Stimulated activated CD8-positive, alpha-beta memory T cell treated with anti-CD3 and anti-CD28 coated beads, Interleukin-12 subunit alpha, Interleukin-12 subunit beta, amount 100 ng/mL, for 1 hour (primary cell): ENCODE measurements around the gene CATSPER2.
"Not testable (repeated sequence)": the region's sequence is repeated elsewhere in the genome, so short reads cannot be mapped to it uniquely, and the experiment has no call there.

Experiments
- DNase-seq: peaks from one replicate; pipeline ENCODE4 v3.0.0-alpha.2; 2020; ENCODE audit warnings: low read depth

Gene CATSPER2

DNA sequence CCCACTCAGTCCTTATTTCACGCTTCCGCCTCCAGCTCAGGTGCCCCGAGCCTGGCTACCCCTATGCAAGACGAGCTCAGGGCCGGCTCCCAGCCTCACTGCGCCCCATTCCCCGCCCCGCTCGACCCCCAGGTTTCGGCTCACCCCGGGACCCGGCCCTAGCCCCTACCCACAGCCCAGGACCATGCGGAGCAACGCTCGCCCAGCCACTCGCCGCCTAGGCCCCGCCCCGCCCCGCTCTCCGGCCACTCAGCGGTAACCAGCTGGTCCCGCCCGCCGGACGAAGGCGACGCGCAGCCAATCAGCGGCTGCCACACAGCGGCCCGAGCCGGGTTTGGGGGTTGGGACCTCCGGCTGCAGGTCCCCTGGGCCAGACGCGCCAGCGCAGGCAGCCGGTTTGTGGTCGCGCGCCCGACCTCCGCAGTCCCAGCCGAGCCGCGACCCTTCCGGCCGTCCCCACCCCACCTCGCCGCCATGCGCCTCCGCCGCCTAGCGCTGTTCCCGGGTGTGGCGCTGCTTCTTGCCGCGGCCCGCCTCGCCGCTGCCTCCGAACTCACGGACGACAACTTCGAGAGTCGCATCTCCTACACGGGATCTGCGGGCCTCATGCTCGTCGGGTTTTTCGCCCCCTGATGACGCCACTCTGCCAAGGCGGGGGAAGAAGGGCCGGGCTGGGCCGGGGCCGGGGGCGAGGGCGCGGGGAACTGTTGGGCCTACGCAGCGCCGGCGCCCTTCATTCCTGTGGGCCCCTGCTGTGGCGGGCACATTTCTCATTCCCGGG is at the start of gene CATSPER2:
Gene CATSPER2 (minus strand): TSS at position 196 of the 781 bp plus-strand sequence. CDS start 783 bp downstream, outside the sequence.
- no peak for DNase-seq

- not testable (repeated sequence) for DNase-seq
These were observed 44.7 kb upstream of the CATSPER2 start, which contains the start of gene CKMT1A for GRCh38 chr15:43693148-43694022. CKMT1A (plus strand) TSS chr15:43693859; CDS start chr15:43694051, 192 bp downstream.

DNA sequence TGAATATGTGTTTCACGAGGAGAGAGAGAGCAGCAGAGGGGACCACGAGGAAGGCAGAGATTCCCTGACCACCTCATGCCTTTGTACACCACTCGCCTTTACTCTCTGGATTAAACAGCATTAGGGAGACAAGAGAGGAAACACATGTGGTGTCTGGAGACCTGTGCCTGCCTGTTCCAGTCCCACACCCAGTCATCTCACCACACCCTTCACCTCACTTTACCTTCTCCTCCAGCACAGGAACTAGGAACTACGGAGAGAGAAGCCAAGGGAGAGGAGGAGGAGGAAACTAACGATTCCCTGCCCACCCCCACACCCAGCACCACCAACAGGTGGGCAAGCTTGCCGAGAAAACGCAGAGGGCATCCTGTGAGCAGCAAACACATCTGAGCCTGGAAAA is 44.0 kb upstream of the CATSPER2 start:
- not testable (repeated sequence) for DNase-seq

GRCh38 chr15:43689604-43690301 is 41.1 kb upstream of the CATSPER2 start:
- not testable (repeated sequence) for DNase-seq

GRCh38 chr15:43674175-43674574 is 25.5 kb upstream of the CATSPER2 start:
- DNase-seq = not testable (repeated sequence)

GRCh38 chr15:43666177-43666576 is 17.5 kb upstream of the CATSPER2 start:
- not testable (repeated sequence) for DNase-seq

DNA sequence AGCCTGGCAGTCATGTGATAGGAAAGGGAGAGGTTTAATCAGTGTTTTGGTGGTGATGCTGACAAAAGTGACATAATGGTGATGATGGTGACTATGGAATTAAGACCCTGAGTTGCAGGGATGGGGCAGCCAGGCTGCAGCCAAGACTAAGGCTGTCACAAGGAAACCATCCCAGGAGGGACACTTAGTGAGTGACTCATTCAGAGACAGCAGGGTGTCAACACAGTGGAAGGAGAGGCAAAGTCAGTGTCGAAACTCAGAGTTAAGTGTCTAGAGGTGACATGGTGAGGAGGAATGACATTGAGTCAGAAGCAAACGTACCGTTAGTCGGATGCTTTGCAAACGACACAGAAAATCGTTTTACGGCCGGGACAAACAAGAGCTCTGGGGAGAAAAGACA is 14.7 kb upstream of the CATSPER2 start:
- not testable (repeated sequence) for DNase-seq

- not testable (repeated sequence) for DNase-seq
These were observed 13.6 kb upstream of the CATSPER2 start for GRCh38 chr15:43662293-43662692.

GRCh38 chr15:43659727-43660126 is 11.1 kb upstream of the CATSPER2 start:
- DNase-seq = not testable (repeated sequence)

- DNase-seq = not testable (repeated sequence)
These were observed 834 bp upstream of the CATSPER2 start for GRCh38 chr15:43649430-43649926.

- not testable (repeated sequence) for DNase-seq
These were observed 10.0 kb downstream of the CATSPER2 start for GRCh38 chr15:43638464-43639204.

- not testable (repeated sequence) for DNase-seq
These were observed 21.7 kb downstream of the CATSPER2 start for GRCh38 chr15:43626937-43627336.

GRCh38 chr15:43625106-43625505 is 23.5 kb downstream of the CATSPER2 start:
- DNase-seq = no peak

- DNase-seq = not testable (repeated sequence)
These were observed 26.4 kb downstream of the CATSPER2 start for GRCh38 chr15:43622068-43622799.

GRCh38 chr15:43618700-43619099 is 29.9 kb downstream of the CATSPER2 start, which contains the start of gene STRC:
STRC (minus strand) TSS chr15:43618800; CDS start chr15:43618722, 78 bp downstream.
- not testable (repeated sequence) for DNase-seq

DNA sequence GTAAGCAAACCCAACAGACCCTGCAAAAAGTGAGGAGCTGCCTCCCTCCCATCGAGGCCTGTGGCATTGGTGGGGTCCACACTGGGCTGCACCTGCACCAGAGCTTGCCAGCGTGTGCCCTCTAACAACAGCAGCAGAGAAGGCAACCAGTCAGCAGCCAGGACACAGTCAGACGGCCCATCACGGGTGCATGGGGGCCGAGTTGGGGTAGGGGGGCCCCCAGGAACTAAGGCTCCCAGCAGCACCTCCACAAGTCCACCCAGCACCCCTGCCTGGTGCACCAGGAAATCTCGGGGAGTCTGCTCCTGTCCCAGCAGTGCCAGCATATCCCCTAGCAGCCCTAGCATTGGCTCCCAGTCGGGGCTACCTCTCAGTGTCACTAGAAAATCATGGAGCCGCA is 30.9 kb downstream of the CATSPER2 start:
- not testable (repeated sequence) for DNase-seq

GRCh38 chr15:43602233-43602632 is 46.4 kb downstream of the CATSPER2 start:
- not testable (repeated sequence) for DNase-seq

DNA sequence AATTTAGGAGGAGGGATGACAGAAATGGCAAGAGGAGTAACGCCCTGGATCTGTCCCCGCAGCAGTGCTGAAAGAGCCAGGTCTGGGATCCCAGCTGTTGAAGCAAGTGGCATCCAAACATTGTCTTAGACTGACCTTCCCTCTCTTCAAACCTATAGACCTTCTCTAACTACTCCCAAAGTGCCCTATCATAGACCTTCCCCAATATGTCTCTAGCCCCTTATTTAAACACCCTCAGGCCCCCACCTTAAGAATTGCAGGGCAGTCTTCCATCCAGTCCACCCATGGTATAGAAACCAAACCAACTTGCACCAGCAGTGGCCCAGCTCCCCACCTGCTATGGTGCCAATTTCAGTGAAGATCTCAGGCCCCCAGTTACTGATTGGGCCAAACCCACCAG is 48.4 kb downstream of the CATSPER2 start:
- DNase-seq = not testable (repeated sequence)

DNA sequence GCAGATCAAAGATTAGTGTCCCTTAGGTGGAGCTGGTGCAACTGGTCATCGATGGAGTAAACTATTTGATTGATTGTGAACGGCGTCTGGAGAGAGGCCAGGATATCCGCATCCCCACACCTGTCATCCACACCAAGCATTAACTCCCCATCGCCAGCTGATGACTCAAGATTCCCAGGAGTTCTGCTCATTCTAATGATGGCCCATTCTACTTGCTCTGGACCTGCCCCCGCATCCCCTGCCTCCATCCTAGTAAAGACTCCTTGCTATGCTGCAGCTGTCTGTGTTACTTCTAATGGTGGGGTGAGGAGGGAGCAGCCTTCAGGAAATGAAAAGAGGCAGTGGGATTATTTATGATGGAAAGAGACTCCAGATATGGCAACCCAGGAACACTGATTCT is 49.5 kb downstream of the CATSPER2 start:
- not testable (repeated sequence) for DNase-seq
